Activated CD8-positive, alpha-beta T cell treated with anti-CD3 and anti-CD28 coated beads, Interleukin-2, amount 10 ng/mL, durations not matched to agents 7 days and 5 days (primary cell): ENCODE measurements around the gene PEA15. TPM values are rescaled to one million over a fixed set of nuclear protein-coding genes. Genes with fewer than 3 reads are reported as not detected.

Source experiments
- ATAC-seq: fragments of 150-1000 bp; cut with Tn5 transposase; one replicate; pipeline ENCODE4 v1.10.0; 2021; ENCODE audit warnings: moderate library complexity
- CTCF ChIA-PET: fragments of 350-600 bp; sonication (Branson Sonifier 250); formaldehyde crosslinking; loops from one replicate; lab custom pipeline; 2021; ENCODE audit warnings: antibody characterized with exemption; lab: Charles Lee
- POLR2A ChIA-PET: fragments of 350-600 bp; sonication (Branson Sonifier 250); formaldehyde crosslinking; loops from one replicate; lab custom pipeline; 2021; ENCODE audit warnings: antibody characterized with exemption; lab: Charles Lee
- DNase-seq: peaks from one replicate; pipeline ENCODE4 v3.0.0-alpha.2; 2020
- H3K27ac Mint-ChIP-seq: one replicate; pipeline ENCODE4 v1.8.0; 2021; ENCODE audit warnings: mild to moderate bottlenecking, mixed read lengths
- H3K27me3 Mint-ChIP-seq: one replicate; pipeline ENCODE4 v1.8.0; 2021; ENCODE audit warnings: low read depth, mixed read lengths
- H3K36me3 Mint-ChIP-seq: one replicate; pipeline ENCODE4 v1.8.0; 2021; ENCODE audit warnings: low read depth, mixed read lengths
- H3K4me1 Mint-ChIP-seq: one replicate; pipeline ENCODE4 v1.8.0; 2021; ENCODE audit warnings: low read depth, mixed read lengths
- H3K4me3 Mint-ChIP-seq: one replicate; pipeline ENCODE4 v1.8.0; 2021; ENCODE audit warnings: mild to moderate bottlenecking, mixed read lengths
- H3K9me3 Mint-ChIP-seq: one replicate; pipeline ENCODE4 v1.8.0; 2022; ENCODE audit warnings: mixed read lengths; ENCODE audit not compliant: insufficient read depth
- total RNA-seq, 2 experiments: library from RNA; stranded (reverse); gene quantifications; one replicate each; pipeline ENCODE4 v1.2.3, GENCODE V29; 2021

PEA15 gene
- total RNA-seq, 2 experiments from 2014 or later: 27.3 to 35.2 TPM

DNA sequence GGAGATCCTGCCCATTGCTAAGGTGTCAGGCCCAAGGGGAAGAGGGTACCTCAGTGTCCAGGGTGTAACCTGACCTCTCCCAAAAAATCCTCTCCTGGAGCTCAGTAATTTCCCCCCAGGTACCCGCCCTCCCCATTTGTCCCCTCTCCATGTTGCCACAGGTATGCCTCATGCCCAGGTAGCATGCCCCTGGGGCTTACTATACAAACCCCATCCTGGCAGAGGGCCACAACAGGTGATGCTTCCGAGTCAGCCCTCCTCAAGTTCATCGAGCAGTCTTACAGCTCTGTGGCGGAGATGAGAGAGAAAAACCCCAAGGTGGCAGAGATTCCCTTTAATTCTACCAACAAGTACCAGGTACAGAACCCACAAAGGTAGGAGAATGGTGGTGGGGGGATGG lies 38.1 kb upstream of the PEA15 start:
- Mint-ChIP-seq H3K9me3 (no peaks in the 10 kb centered on the region), H3K4me3 (no peak overlapping the region), H3K36me3 (no peaks in the 10 kb centered on the region), H3K27me3 (peaks cover 25% of the 10 kb centered on the region), H3K4me1 (peaks cover 26% of the 10 kb centered on the region), H3K27ac (no peak overlapping the region)
- ChIA-PET CTCF (interaction anchor here (1.0 to 1.5 kb wide), 4 partner anchors 12 to 210 kb away, joined by 3 to 6 read pairs (median 4); no protein-coding TSS in a partner anchor), POLR2A (no interaction called here)
- ATAC-seq: no peak
- no peak for DNase-seq

- ATAC-seq: peak; percentile 46
- H3K36me3 Mint-ChIP-seq: no peaks in the 10 kb centered on the region
Observed at GRCh38 chr1:160167580-160167979, 37.6 kb upstream of the PEA15 start.

GRCh38 chr1:160168016-160168415 lies 37.2 kb upstream of the PEA15 start:
- Mint-ChIP-seq H3K27me3 (peaks cover 33% of the 10 kb centered on the region), H3K4me3 (no peak overlapping the region), H3K9me3 (no peaks in the 10 kb centered on the region), H3K36me3 (no peaks in the 10 kb centered on the region), H3K4me1 (peaks cover 26% of the 10 kb centered on the region), H3K27ac (no peak overlapping the region)
- ATAC-seq: no peak
- no peak for DNase-seq
- ChIA-PET CTCF (interaction anchor here (1.0 to 1.8 kb wide), 4 partner anchors 13 to 209 kb away, joined by 3 to 6 read pairs (median 5); no protein-coding TSS in a partner anchor), POLR2A (interaction anchor here (0.6 kb wide), 1 partner anchor 1111 kb away, joined by 3 read pairs; no protein-coding TSS in a partner anchor)

More at GRCh38 chr1:160167580-160167979, 37.6 kb upstream of the PEA15 start:
- POLR2A ChIA-PET: no interaction called here
- H3K27ac Mint-ChIP-seq: no peak overlapping the region
- H3K27me3 Mint-ChIP-seq: peaks cover 29% of the 10 kb centered on the region
- CTCF ChIA-PET: interaction anchor here (1.0 to 1.5 kb wide), 4 partner anchors 13 to 210 kb away, joined by 3 to 6 read pairs (median 4); no protein-coding TSS in a partner anchor
- DNase-seq: no peak
- H3K4me3 Mint-ChIP-seq: no peak overlapping the region
- H3K4me1 Mint-ChIP-seq: peaks cover 26% of the 10 kb centered on the region
- no peaks in the 10 kb centered on the region for H3K9me3 Mint-ChIP-seq

DNA sequence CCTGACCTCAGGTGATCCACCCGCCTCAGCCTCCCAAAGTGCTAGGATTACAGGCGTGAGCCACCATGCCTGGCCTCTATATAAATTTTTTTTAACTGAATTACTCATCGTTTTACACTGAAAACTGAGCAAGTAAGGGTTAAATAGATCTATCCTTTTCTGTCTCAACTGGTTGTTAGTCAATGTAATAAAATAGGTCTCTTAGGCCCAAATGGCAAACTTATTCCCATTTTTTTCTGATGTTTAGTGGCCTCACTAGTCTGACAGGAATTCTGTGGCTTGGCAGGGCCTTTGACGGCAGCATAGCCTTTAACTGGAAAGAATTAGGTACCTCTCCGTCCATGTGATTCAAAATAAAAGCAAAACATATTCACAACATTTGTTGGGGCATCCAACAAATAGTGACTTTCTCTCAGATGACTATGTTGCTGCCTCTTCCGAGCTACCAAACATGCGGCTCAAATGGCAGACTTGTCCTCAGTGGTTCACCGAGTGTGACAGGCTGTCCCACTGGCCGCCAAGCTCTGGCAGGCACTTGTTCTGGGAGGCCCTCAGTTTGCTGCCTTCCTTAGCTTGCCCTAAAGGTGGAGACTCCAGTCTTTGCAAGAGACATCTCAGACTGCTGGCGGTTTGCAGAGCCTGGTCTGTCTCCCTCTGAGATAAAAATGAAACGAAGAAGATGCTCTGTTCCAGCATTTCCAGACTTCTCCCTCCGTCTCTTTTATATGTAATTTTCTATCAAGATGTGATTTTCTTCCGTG lies 36.4 kb upstream of the PEA15 start:
- Mint-ChIP-seq H3K9me3 (no peaks in the 10 kb centered on the region), H3K27me3 (peaks cover 29% of the 10 kb centered on the region), H3K4me3 (no peak overlapping the region), H3K4me1 (peaks cover 23% of the 10 kb centered on the region), H3K36me3 (no peaks in the 10 kb centered on the region), H3K27ac (no peak overlapping the region)
- ChIA-PET CTCF (interaction anchor here (0.9 to 2.3 kb wide), 6 partner anchors 67 to 207 kb away, joined by 5 to 10 read pairs (median 6); no protein-coding TSS in a partner anchor), POLR2A (interaction anchor here (0.6 to 0.8 kb wide), 2 partner anchors 20 to 1112 kb away, joined by 3 read pairs; no protein-coding TSS in a partner anchor)
- DNase-seq (no peak), ATAC-seq (no peak)

DNA sequence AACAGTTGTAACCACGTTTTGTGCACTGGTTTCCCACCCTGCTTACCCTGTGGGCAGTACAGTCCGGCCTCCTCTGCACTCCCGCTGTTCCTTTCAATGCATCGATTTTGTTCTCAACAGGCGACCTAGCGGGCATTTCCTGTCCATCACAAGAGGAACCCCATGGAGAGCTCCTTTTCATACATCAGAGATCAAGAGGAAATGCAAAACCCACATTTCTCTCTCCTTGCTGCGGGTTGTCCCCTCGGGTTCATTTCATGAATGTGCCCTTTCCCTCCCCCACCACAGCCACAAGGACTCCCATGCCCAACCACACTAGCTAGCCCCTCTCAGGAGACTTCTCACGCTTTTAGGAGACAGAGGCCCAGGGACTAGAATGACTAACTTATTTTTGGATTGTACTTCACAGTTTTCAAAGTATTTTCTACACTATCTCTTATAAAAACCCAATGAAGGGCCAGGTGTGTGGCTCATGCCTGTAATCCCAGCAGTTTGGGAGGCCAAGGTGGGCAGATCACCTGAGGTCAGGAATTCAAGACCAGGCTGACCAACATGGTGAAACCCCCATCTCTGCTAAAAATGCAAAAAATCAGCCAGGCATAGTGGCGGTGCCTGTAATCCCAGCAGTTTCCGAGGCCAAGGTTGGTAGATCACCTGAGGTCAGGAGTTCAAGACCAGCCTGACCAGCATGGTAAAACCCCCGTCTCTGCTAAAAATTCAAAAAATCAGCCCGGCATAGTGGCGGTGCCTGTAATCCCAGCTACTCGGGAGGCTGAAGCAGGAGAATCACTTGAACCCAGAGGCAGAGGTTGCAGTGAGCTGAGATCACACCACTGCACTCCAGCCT lies 35.4 kb upstream of the PEA15 start:
- peaks cover 23% of the 10 kb centered on the region for H3K4me1 Mint-ChIP-seq
- no peak overlapping the region for H3K27ac Mint-ChIP-seq
- ATAC-seq: peak; percentile 56
- DNase-seq: peak; percentile 54
- POLR2A ChIA-PET: interaction anchor here (0.8 kb wide), 1 partner anchor 19 kb away, joined by 3 read pairs; no protein-coding TSS in a partner anchor
- H3K4me3 Mint-ChIP-seq: no peak overlapping the region
- CTCF ChIA-PET: interaction anchor here (0.9 to 2.3 kb wide), 6 partner anchors 68 to 206 kb away, joined by 5 to 10 read pairs (median 6); no protein-coding TSS in a partner anchor
- peaks cover 33% of the 10 kb centered on the region for H3K27me3 Mint-ChIP-seq
- H3K36me3 Mint-ChIP-seq: no peaks in the 10 kb centered on the region
- no peaks in the 10 kb centered on the region for H3K9me3 Mint-ChIP-seq

- Mint-ChIP-seq H3K9me3 (no peaks in the 10 kb centered on the region), H3K27me3 (peaks cover 30% of the 10 kb centered on the region), H3K4me1 (peaks cover 19% of the 10 kb centered on the region), H3K36me3 (no peaks in the 10 kb centered on the region), H3K27ac (no peak overlapping the region), H3K4me3 (no peak overlapping the region)
- ChIA-PET CTCF (interaction anchor here (1.7 kb wide), 1 partner anchor 120 kb away, joined by 5 read pairs; no protein-coding TSS in a partner anchor), POLR2A (no interaction called here)
- ATAC-seq: no peak
- no peak for DNase-seq
Observed at GRCh38 chr1:160171354-160171753, 33.8 kb upstream of the PEA15 start.

GRCh38 chr1:160171980-160172379 lies 33.2 kb upstream of the PEA15 start:
- Mint-ChIP-seq H3K4me1 (peaks cover 16% of the 10 kb centered on the region), H3K27me3 (peaks cover 27% of the 10 kb centered on the region), H3K36me3 (no peaks in the 10 kb centered on the region), H3K9me3 (no peaks in the 10 kb centered on the region), H3K27ac (no peak overlapping the region), H3K4me3 (no peak overlapping the region)
- CTCF ChIA-PET: interaction anchor here (1.7 kb wide), 1 partner anchor 120 kb away, joined by 5 read pairs; no protein-coding TSS in a partner anchor
- POLR2A ChIA-PET: no interaction called here
- DNase-seq: no peak
- ATAC-seq: no peak

- no peaks in the 10 kb centered on the region for H3K36me3 Mint-ChIP-seq
- no peak overlapping the region for H3K27ac Mint-ChIP-seq
- ChIA-PET POLR2A (no interaction called here), CTCF (interaction anchor here (0.6 kb wide), 1 partner anchor 30 kb away, joined by 3 read pairs; no protein-coding TSS in a partner anchor)
- no peak for ATAC-seq
- no peak overlapping the region for H3K4me3 Mint-ChIP-seq
- DNase-seq: no peak
- no peaks in the 10 kb centered on the region for H3K4me1 Mint-ChIP-seq
- H3K27me3 Mint-ChIP-seq: peaks cover 34% of the 10 kb centered on the region
- no peaks in the 10 kb centered on the region for H3K9me3 Mint-ChIP-seq
Observed at GRCh38 chr1:160177231-160177630, 28.0 kb upstream of the PEA15 start.

DNA sequence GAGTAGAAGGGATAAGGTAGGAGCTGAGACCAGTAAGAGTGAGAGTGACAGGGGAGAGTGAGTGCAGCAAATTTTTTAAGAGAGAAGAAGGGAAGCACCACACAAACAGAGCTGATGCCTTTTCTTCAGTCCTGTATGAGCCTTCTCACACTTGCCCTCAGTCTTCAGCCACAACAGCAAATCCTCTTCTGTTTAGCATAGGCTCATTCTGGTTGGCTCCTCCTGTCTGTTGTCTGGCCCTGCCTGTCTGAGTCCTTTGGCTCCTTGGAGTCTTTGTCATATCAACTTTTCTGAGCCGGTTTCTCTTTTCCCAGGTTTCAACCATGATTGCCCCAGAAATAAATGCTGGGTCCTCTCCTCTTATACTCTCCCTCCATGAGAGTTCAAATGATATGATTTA lies 27.5 kb upstream of the PEA15 start:
- Mint-ChIP-seq H3K27ac (no peak overlapping the region), H3K9me3 (no peaks in the 10 kb centered on the region), H3K36me3 (no peaks in the 10 kb centered on the region), H3K4me3 (no peak overlapping the region), H3K27me3 (peaks cover 31% of the 10 kb centered on the region), H3K4me1 (no peaks in the 10 kb centered on the region)
- POLR2A ChIA-PET: no interaction called here
- DNase-seq: no peak
- ATAC-seq: no peak
- CTCF ChIA-PET: interaction anchor here (0.6 kb wide), 1 partner anchor 30 kb away, joined by 3 read pairs; no protein-coding TSS in a partner anchor

DNA sequence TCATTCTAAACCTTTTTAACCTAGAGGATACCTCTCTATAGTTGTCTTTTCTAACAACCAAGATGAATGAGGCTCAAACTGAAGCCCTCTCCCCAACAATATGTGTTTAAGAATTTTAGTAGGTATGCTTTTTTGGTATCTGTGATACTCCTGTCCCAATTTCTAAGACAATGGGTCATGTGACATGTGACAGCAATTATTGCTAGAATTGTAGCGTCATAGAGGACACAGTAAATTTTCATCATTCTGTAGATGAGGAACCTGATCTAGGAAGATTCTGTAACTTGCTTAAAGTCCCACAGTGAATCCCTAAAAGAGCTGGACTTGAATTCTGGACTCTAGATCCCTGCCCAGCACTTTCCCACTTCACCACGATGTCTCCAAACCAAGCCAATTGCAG lies 26.5 kb upstream of the PEA15 start:
- ATAC-seq: no peak
- peaks cover 29% of the 10 kb centered on the region for H3K27me3 Mint-ChIP-seq
- ChIA-PET POLR2A (no interaction called here), CTCF (no interaction called here)
- no peak for DNase-seq
- no peaks in the 10 kb centered on the region for H3K9me3 Mint-ChIP-seq
- H3K36me3 Mint-ChIP-seq: no peaks in the 10 kb centered on the region
- no peak overlapping the region for H3K27ac Mint-ChIP-seq
- no peaks in the 10 kb centered on the region for H3K4me1 Mint-ChIP-seq
- H3K4me3 Mint-ChIP-seq: no peak overlapping the region

GRCh38 chr1:160179336-160179735 lies 25.8 kb upstream of the PEA15 start:
- ChIA-PET POLR2A (no interaction called here), CTCF (interaction anchor here (0.7 kb wide), 1 partner anchor 71 kb away, joined by 3 read pairs; no protein-coding TSS in a partner anchor)
- Mint-ChIP-seq H3K4me3 (no peak overlapping the region), H3K27me3 (peaks cover 28% of the 10 kb centered on the region), H3K9me3 (no peaks in the 10 kb centered on the region), H3K4me1 (no peaks in the 10 kb centered on the region), H3K36me3 (no peaks in the 10 kb centered on the region), H3K27ac (no peak overlapping the region)
- ATAC-seq: no peak
- DNase-seq: no peak
